Ishikawa (cell line): ENCODE measurements around the gene DIP2B.

Experiments
- CEBPB ChIP-seq: IDR thresholded peaks from 2 replicates; pipeline ENCODE4 v1.6.1; 2012
- CREB1 ChIP-seq: IDR thresholded peaks from 2 replicates; pipeline ENCODE4 v1.6.1; 2012; ENCODE audit warnings: low read depth
- EP300 ChIP-seq: IDR thresholded peaks from 2 replicates; pipeline ENCODE4 v1.6.1; 2012; ENCODE audit warnings: borderline replicate concordance
- RAD21 ChIP-seq: IDR thresholded peaks from 2 replicates; pipeline ENCODE4 v1.6.1; 2012; ENCODE audit warnings: low read depth
- TAF1 ChIP-seq: IDR thresholded peaks from 2 replicates; pipeline ENCODE4 v1.6.1; 2012; ENCODE audit warnings: low read depth, mild to moderate bottlenecking
- TCF12 ChIP-seq: IDR thresholded peaks from 2 replicates; pipeline ENCODE4 v1.6.1; 2012; ENCODE audit warnings: low read depth
- TF ChIP-seq, protein P1 (sequence below): IDR thresholded peaks from 2 replicates; pipeline ENCODE4 v1.6.1; 2012

DNA sequence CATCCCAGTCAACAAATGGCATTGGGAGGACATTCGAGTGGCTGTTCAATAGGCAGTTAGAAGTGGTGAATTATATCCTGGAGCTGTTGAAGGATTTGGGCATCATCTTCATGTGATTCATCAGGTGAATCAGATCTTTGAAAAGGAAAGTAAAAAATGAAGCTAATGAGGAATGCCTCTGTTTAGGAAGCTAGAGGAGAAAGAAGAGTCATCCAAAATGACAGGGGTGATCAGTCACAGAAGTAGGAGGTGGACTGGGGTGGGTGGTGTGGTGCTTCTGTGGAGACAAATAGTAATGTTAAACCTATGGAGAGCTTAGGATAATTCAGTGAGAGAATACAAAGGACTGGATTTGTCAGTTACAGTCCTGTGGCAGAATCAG, 32.7 kb downstream of the DIP2B start:
- TF ChIP-seq, protein P1, sequence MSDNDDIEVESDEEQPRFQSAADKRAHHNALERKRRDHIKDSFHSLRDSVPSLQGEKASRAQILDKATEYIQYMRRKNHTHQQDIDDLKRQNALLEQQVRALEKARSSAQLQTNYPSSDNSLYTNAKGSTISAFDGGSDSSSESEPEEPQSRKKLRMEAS = no peak
- TF ChIP-seq CEBPB (no peak), RAD21 (no peak), EP300 (no peak), TAF1 (no peak), TCF12 (no peak), CREB1 (no peak)
